ENCODE measurements around the gene C5orf63. TPM values are rescaled to one million over a fixed set of nuclear protein-coding genes. Genes with fewer than 3 reads are reported as not detected.

The C5orf63 gene
- 5.0 and 7.8 TPM in 2 replicates for total RNA-seq

GRCh38 chr5:127072861-127073846 lies at the start of gene C5orf63:
TSS of gene C5orf63 (minus strand) at chr5:127073502. CDS start at chr5:127058995, 14,507 bp downstream.

GRCh38 chr5:127030259-127031146 lies 42.8 kb downstream of the C5orf63 start, which contains the start of gene MARCHF3:
TSS of gene MARCHF3 (minus strand) at chr5:127030558. CDS start at chr5:126918171, 112,387 bp downstream.

Other genes starting within 250 kb of the C5orf63 start
- gene MARCHF3, start 42.9 kb downstream of the C5orf63 start, total RNA-seq = 3.8 and 4.1 TPM in 2 replicates
- gene MEGF10, start 217.3 kb upstream of the C5orf63 start, total RNA-seq = 0.78 and 4.5 TPM in 2 replicates